HG02642 (cell line): Measurements from ENCODE around the gene UBE2E2.

Experiments used
- ATAC-seq: cut with Tn5 transposase; IDR thresholded peaks from one replicate; pipeline ENCODE4 v1.9.1; 2021; ENCODE audit warnings: mild to moderate bottlenecking; ENCODE audit not compliant: unreplicated experiment, poor library complexity

Gene UBE2E2

DNA sequence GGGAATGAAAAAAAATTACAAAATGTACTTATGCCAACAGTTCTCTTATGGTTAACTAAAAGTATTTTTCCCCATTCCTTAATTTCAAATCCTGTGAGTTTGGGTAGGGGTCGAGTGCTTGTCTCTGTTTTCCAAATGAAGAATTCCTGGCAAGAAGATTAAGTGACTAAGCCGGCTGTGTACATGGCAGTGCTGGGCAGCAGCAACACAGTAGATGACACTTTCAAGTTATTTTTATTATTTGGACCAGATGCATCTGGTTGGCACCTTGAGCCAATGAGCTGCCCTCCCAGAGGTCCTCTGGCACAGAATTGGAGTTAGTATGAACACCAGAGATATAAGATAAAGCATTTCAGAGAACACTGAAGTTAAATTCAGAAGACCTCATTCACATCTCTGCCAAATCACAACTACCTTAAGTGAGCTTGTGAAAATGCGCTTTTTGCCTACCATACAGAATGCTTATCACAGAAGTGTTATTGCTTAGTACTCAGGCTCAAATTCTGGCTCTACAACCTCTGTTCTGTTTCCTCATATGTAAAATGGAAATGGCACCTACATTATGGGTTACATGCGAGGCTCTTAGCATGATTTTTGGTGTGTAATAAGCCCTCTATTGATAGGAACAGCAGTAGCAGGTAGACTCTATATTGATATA, 256.9 kb downstream of the UBE2E2 start:
- no peak for ATAC-seq

DNA sequence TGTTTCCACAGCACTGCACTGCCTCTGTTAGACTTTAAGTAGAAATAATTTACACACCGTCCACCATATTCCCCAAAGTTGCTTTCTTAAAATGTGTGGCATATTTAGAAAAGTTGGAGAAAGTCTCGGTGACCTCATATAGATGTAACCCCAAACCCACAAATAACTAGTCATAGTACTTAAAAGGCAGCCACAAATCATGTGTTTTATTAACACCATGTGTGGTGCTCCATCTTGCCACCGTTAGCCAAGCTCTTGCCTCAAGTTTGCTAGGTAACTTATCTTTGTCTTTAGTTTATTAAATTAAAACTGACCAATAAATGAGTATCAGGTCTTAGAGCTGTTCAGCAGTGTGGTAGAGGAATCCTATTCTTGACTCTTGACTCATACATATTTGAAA, 257.9 kb downstream of the UBE2E2 start:
- no peak for ATAC-seq

DNA sequence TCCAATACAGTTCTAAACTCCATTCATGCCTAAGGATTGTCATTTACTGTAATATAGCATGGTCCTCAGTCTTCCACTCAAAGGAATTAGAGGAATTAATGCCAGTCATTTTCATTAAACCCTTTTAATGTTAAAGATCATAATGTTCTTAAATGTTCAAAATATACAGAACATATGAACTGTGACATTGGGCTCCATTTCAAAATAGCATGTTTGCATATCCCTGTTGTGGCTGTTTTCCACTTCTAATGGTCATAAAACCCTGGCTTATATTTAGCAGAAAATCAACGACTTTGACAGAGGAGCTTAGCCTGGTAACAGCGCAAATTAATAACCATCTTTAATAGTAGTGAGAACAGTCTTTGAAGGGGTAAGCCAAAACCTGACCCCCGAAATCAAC, 260.7 kb downstream of the UBE2E2 start:
- ATAC-seq, result no peak

DNA sequence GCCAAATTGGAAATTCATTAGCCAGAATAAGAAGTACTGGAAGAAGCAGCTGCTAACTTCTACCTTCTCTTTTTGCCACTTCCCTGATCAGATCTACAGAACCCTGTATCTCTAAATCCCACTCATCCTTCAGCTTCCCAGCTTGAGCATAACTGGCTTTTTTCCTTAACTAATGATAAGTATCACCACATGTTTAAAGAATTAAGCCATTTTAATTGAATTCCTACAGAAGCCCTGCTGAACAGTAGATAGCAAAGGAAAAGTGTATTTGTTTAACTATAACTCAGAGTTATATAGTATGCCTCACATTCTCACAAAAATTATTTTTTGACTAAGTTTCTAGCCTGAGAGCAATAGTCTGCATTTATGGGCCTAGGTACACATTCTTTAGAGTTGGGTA, 262.4 kb downstream of the UBE2E2 start:
- no peak for ATAC-seq

DNA sequence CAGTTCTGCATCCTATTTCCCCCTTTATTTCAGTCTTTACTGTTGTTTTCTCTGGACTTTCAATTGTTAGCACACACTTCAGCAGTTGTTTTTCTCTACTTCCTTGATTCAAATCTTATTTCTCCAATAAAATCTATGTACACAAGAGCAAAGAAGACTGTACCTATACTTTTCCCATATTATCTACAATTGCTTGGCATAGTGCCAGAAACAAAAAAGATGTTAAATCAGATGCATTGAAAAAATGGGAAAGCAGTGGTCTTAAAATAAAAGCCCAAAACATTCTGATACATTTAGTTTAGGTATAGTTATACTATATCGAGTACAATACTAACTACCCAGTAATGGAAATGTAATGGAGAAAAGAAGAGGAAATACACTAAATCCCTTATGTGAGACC, 265.1 kb downstream of the UBE2E2 start:
- no peak for ATAC-seq

DNA sequence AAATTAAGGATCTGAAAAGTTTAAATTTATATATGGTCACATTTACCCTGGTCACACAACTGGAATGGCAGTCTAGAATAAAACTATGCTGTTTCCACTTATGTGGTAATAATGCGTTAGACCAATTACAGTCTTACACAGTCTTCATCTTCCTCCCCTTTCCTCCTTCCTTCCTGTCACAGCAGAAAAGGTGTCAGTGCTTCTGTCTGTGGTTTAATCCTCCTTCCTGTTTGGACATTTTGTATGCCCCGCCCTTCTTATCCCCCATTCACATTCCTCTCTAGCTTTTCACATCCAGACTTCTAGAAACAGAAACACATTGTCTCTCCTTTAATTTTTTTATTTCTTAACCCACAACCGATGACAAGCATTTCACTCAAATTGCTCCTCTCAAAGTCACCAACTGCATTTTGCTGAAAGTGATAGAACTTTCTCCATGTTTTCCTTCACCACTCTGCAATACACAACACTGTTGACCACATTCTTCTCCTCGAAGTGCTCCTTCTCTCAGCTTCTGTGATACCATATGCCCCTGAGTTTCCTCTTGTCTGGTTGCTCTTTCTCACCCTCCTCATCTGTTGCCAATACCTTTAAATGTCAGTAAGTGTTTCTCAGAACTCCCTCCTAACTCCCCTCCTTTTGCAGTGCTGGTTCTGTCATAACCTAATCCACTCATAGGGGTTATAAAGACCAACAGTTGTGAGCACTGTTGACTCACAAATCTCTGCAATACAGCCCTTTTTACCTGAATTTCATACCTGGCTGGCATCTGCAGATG, 271.6 kb downstream of the UBE2E2 start:
- ATAC-seq, result no peak

DNA sequence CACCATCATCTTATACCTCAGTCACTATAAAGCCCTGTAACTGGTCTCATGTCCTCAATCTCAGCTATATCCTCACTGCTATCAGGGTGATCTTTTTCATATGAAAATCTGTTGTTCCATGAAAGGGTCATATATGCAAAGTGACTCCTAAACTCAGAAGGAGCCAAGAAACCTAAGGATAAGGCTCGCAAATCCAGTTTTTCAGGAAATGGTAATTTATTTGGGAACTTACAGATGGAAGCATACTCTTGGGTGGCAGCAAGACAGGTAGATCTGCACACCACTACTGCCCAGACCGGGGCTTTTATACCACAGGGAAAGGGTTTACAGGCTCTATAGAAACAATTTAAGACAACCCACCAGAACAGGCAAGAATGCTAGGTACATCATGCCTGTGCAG, 272.3 kb downstream of the UBE2E2 start:
- ATAC-seq, result no peak

DNA sequence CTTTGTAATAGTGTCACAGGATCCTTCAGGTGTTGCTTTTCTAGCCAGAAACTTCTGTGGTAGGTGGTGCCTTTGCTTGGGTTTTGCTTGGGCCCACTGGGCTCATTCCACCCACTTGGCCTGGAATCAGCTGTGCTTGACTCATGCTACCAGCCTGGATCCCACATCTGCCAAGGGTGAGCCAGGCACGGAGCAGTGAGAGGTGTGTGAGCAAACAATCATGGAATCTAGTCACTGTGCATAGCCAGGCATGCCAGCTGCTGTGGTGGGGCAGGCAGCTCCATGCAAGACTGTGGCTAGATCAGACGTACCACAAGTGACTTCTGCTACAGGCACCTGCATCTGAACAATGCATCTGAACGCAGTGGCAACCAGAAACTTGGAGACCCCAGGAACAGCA, 275.9 kb downstream of the UBE2E2 start:
- ATAC-seq, result no peak

DNA sequence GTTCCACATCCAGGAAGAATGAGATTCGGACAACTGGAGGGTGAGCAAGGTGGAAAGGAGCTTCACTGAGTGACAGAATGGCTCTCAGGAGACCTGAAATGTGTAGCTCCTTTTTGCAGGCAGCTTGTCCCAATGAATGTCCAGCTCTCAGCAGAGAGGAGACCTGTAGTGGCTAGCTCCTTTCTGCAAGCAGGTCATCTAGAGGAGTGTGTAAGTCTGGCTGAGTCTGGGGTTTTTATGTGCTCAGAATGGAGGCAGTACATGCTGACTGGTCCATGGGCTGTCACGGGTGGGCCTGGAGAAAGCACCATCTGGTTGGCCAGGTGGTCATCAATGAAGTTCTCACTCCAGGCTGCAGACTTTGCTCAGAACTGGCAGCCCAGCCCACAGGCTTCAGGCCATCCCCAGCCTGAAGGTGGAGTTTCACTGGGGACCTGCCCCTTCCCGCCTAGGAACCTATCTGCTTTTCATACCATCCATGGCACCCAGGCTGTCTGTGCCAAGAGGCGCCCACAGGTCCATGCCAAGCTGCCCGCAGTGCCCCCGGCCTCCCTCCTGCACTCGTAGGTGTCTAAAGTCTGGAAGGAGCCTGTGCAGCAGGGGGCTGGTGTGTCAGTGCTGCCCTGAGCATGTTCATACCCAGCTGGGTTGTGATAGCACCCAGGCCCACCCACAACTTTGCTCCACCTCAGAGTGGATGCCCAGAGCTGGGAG, 276.6 kb downstream of the UBE2E2 start:
- ATAC-seq, result no peak

DNA sequence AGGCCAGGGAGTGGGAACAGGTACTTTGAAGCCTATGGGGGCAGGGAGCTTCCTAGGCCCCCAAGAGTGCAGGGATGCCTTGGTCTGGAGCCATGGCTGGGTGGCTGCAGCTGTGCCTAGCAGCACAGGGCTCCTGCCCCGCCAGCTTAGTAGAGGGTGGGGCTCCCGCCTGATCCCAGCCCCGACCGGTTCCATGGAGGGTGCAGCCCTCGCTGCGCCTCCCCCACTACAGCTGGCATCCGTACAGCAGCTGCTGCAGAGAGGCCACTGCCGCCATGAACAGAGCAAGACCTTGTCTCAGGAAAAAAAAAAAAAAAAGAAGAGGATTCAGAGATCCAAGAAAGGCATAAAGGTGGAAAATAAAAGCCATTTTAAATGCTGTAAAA, 277.2 kb downstream of the UBE2E2 start:
- no peak for ATAC-seq

DNA sequence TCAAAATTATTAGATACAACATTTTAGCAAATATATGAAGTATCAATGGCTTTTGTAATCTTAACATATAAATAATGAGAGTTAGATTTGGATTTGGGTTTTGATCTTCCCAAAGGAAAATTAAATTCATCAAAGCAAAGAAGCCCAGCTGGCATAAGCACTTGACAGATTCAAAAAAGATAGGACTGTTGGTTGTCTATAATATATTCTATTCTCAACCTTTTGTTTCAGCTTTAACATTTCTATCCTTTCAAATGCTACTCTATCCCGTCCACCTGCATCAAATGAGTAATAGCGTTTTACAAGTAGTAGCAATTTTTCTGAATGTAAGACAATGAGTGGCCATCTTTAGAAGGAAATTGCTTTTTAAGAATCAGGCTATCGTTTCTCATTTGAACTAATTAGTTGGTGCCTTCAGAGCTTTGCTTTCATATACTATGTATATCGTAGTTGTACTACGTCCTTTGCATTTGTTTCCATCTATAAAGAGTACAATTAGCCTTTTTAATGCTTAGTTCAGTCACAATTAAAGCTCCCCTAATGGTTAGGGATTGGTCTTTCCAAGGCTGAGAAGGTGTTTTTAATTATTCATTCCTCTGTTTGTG, 278.0 kb downstream of the UBE2E2 start:
- no peak for ATAC-seq

DNA sequence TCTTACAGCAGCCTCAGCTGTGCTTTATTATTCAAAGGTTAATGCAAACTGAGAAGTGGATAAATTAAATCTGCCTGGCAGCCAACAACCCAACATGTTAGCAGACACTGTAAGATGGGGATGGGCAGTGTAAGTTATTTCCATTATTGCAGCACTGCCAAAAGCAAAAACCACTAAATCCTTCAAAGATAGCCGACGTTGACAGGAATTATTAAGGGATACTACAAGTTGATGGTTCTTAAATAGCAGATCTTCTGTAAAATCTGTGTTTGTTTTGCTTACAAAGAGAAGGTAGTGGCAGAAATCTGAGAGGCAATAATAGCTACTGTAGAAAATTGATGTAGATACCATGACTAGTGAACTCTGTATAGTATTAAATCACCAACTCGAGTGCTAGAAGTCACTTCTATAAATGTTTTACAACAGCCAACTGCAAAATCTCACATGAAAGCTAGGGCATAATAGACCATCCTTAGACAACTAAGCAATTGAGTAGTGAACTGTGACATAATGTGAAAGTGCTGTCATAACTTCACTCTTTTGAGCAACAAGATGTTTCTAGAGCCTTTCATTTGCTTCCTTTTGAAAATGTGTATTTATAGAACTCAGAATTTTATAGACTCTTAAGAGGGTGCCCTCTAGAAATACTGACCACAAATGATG, 278.6 kb downstream of the UBE2E2 start:
- ATAC-seq, result peak; percentile 69

DNA sequence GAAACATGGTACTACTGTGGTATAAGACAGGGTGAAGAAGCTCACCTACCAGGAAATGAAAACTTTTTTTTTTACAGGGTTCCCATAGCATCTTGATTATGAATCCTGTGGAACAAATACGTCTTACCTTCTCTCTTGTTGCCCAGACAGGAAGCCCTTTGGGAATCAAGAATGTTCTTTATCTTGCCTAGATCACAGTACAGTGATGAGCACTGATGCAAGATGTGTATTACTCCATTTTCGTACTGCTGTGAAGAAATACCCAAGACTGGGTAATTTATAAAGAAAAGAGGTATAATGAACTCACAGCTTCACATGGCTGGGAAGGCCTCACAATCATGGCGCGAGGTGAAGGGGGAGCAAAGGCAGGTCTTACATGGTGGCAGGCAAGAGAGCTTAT, 281.3 kb downstream of the UBE2E2 start:
- no peak for ATAC-seq

DNA sequence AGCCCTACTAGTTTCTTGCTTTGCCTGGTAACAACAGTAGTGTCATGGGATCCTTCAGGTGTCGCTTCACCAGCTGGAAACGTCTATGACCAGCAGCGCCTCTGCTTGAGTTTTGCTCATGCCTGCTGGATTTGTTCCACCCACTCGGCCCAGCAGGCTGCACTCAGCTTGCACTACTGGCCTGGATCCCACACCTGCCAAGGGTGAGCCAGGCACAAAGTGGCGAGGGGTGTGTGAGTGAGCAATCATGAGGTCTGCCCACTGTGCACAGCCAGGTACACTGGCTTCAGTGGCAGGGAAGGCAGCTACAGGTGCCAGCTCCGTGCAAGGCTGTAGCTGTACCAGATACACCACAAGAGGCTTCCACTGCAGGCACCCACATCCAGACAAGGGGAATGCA, 282.8 kb downstream of the UBE2E2 start:
- no peak for ATAC-seq

DNA sequence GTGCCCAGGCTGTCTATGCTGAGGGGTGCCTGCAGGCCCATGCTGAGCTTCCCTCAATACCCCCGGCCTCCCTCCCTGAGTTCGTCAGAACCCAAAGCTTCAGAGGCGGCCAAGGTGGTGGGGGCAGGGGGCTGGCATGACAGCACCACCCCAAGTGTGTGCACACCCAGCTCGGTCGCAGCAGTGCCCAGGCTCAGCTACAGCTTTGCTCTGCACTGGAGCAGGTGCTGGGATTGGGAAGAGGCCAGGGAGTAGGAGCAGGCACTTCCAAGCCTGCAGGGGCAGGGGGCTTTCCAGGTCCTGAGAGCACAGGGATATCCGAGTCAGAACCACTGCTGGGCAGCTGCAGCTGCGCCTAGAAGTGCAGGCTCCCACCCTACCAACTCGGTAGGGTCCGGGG, 283.9 kb downstream of the UBE2E2 start:
- ATAC-seq, result no peak

DNA sequence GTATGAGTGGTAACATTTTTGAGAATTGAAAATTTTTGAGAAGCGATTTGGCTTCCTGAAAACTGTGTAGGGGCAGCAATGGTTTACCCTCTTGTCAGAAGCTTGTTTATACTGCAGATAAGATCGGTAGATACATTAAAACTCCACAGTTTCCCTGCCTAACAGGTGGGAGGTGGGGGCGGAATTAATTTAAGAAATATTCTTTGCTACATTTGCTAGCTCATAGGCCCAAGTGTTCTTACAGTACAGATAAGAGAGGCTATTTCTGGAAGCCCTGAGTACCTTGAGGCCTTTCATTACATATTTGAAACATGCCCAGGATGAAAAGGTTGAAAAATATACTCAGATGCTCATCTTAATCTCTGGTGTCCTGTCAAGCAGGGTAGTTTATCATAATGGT, 285.5 kb downstream of the UBE2E2 start:
- ATAC-seq, result no peak

DNA sequence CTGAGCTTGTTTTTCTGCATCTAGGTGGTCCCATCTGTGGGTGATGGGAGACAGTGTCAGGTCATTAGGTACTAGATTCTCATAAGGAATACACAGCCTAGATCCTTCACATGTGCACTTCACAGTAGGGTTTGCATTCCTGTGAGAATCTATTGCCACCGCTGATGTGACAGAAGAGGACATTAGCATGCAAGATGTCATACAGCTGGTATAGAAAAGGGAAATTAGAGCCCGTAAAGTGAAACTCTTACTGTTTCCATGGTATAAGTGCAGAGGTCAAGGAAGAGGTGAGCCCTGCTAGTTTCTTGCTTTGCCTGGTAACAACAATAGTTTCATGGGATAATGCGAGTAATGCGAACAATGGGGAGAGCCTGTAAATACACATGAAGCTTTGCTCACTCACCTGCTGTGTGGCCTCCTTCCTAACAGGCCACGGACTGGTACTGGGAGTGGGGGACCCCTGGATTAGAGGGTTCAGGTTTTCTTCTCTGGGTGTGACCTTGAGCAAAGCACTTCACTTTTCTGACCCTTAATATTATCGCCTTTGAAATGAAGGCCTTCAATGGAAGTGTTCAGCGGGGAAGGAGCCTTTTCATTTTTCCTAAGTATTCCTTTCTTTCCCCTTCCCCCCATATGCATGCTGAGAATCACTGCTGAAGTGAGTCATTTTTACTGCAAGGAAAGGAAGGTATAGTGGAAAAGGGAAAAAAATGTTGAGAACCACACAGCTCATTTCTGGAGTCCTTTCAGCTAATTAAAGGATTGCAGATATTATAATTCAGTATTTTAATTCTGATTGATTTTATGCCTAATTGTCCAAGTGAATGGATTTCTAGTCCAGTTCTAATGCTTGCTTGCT, 286.4 kb downstream of the UBE2E2 start:
- ATAC-seq, result no peak

DNA sequence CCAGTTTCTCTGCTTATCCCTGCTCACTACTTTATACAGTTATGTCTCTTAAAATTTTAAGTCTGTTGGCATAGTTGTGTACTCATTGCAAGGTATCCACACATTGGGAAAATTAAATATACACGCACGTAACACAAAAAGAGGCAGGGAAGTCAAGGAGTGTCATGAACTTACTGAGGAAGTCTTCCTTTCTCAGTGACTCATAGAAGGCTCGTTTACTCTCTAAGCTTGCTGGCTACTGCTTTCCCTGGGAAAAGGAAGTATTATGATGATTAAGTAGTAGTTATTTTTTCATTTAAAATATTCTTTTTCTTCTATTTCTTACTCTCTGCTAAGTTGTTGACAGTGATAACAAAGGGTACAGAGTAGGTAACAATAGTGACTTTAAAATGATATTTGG, 287.3 kb downstream of the UBE2E2 start:
- no peak for ATAC-seq

DNA sequence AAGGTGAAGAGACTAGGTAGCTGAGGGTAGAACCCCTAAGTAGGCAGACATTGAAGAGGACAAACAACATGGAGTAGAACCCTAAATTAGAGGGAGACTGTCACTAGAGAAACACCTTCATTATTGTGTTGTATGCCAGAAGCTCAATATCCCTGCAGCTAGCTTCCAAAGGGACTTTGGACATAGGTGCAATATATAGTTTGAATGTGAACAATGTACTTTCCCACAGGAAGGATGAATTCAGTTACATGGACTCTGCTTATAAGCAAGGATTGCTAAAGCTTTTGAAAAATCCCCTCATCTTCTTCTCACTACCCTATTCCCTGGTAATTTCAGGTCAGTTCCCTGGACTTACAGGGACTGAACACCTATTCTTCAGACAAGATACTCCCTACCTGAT, 288.9 kb downstream of the UBE2E2 start:
- ATAC-seq, result no peak

DNA sequence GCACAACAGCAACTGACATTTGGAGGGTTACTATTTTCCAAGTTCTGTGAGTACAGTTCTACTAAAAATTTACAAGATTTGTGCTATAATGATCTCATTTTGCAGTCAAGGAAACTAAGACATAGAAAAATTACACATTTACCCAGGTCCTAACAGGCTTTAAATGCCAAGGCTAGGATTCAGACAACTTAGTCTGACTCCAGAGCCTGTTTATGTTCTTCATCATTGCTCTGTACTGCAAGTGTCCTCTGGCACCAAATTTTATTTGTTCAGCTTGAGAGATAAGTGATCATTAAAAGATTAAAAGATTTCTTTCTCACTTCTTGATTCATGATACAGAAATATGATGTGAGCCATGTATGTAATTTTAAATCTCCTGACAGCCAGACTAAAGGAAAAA, 290.8 kb downstream of the UBE2E2 start:
- ATAC-seq, result no peak
